Loucy (cell line): ENCODE measurements around the gene TIMP2.

Experiments
- EZH2phosphoT487 ChIP-seq: fragments of 200-600 bp; IDR thresholded peaks from 2 replicates; pipeline ENCODE4 v1.6.1; 2018; ENCODE audit warnings: antibody characterized with exemption, mild to moderate bottlenecking, moderate library complexity, borderline replicate concordance
- TF ChIP-seq, protein P1 (sequence below): fragments of 200-600 bp; sonication (generic); conservative IDR thresholded peaks from 2 replicates; pipeline ENCODE4 v1.5.1; 2014; ENCODE audit warnings: mild to moderate bottlenecking, antibody characterized with exemption, low read length

DNA sequence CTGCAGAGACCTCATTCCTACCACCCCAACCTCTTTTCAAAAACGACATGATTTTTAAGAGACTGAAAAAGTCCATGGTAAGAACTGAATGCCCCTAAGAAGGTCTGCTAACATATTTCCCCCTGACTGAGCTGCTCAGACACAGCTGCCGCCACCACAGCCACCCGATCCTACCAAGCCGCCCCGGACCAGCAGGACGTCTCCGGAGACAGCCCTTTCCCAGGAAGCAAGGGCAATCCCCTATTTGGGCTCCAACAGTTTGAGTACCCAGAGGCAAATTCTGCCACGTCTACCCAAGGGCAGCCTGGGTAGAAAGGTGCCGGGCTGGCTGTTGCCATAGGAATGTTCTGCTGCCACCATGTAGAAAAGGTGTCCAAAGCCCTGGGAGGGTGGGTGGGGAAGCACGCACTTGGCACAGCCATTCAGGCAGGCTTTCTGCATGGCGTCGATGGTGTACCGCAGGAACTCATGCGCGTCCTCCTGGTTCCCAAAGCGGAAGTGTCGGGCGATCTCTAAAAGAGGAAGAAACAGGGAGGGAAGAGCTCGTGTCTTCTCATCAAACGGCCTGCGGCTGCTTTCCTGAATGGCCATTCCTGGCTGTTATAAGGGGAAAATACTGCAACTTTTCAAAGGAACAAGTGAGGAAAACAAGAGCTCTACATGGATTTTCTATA lies 98.2 kb downstream of the TIMP2 start:
- TF ChIP-seq, protein P1, sequence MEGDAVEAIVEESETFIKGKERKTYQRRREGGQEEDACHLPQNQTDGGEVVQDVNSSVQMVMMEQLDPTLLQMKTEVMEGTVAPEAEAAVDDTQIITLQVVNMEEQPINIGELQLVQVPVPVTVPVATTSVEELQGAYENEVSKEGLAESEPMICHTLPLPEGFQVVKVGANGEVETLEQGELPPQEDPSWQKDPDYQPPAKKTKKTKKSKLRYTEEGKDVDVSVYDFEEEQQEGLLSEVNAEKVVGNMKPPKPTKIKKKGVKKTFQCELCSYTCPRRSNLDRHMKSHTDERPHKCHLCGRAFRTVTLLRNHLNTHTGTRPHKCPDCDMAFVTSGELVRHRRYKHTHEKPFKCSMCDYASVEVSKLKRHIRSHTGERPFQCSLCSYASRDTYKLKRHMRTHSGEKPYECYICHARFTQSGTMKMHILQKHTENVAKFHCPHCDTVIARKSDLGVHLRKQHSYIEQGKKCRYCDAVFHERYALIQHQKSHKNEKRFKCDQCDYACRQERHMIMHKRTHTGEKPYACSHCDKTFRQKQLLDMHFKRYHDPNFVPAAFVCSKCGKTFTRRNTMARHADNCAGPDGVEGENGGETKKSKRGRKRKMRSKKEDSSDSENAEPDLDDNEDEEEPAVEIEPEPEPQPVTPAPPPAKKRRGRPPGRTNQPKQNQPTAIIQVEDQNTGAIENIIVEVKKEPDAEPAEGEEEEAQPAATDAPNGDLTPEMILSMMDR = no peak
- no peak for TF ChIP-seq EZH2phosphoT487
